KOPT-K1 (cell line): ENCODE results near the gene BLCAP.
"Not testable (repeated sequence)": the region's sequence is repeated elsewhere in the genome, so short reads cannot be mapped to it uniquely, and the experiment has no call there.

Source experiments
- H3K27ac ChIP-seq: fragments of 200-600 bp; sonication (generic); 2 replicates; pipeline ENCODE4 v1.5.1; 2016; ENCODE audit warnings: antibody characterized with exemption, mild to moderate bottlenecking, low read depth, low read length; ENCODE audit not compliant: poor library complexity, severe bottlenecking
- H3K36me3 ChIP-seq: fragments of 200-600 bp; sonication (generic); 2 replicates; pipeline ENCODE4 v1.5.1; 2017; ENCODE audit warnings: antibody characterized with exemption, mild to moderate bottlenecking, low read length, moderate library complexity; ENCODE audit not compliant: insufficient read depth
- H3K9me3 ChIP-seq: fragments of 200-600 bp; sonication (generic); 2 replicates; pipeline ENCODE4 v1.5.1; 2017; ENCODE audit warnings: antibody characterized with exemption, low read length, mild to moderate bottlenecking; ENCODE audit not compliant: insufficient read depth, poor library complexity, severe bottlenecking

BLCAP gene

DNA sequence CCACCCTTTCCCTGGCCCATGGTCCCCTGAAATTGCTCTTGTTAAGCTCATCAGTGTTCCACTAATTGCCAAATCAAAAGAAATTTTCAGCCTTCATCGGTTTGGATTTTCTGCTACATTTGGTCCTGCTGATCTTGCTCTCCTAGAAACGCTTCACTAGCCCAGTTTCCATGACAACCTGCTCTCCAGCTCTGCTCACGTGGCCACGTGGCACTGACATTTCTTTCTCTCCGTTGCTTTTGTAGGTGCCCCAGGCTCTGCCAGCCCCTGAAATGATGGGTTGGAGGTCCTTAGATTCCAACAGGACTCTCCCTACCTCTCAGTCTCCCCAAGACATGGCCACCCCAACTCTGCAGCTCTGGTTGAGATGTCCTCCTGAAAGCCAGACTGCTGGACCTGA lies 52.4 kb downstream of the BLCAP start:
- Histone ChIP-seq H3K36me3 (no peaks in the 10 kb centered on the region), H3K27ac (no peak overlapping the region), H3K9me3 (peaks cover 7% of the 10 kb centered on the region)

DNA sequence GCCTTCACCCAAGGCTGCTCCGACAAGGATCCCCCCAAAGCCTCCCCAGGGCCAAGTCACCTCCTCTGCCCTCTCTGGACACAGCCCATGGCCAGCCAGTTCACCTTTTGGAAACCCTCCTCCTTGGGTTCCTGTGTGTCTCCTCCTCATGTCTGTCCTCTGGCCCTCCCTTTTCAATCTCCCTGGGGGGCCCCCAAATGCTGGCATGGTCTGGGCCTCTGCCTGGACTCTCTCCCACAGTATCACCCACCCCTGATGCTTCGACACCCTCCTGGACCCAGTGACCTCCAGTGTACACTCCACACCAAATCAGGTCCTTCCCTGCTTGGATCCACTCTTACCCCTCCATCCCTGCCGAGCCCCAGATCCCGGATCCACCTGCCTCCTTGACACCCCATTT lies 53.3 kb downstream of the BLCAP start:
- H3K9me3 ChIP-seq = peaks cover 7% of the 10 kb centered on the region
- H3K36me3 ChIP-seq = no peaks in the 10 kb centered on the region
- no peak overlapping the region for H3K27ac ChIP-seq

DNA sequence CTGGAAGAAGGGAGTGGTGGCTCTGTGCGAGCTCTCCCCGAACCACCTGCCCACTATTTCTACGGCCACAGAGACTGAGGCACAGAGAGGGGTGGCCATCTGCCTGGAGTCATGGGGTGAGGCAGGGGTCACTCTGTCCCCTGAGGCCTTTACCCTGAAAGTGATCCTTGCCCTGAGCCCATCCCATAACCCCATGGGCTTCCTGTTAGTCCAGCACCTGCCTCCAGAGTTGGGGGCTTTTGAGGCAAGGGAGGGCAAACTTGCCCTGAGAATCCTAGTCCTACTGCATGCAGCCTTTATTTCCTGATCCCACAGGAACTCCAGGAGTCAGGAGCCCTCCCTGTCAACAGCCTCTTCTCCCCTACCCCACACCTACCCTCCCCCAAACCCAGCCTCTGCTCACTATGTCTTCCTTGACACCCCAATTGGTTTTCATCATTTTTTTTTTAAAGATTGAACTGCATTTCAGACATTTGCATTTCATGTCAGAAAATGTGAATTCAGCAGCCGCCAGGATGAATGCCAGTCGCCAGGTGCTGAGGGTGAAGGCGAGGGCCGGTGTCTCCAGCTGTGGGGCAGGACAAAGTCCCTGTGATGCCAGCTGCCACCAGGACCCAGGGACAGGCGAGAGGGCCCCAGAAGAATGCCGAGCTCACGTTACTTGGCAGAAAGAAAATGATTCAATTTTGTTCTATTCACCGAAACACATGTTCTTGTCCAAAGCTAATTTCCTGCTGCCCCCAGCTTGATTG lies 54.3 kb downstream of the BLCAP start:
- peaks cover 7% of the 10 kb centered on the region for H3K9me3 ChIP-seq
- H3K36me3 ChIP-seq = no peaks in the 10 kb centered on the region
- no peak overlapping the region for H3K27ac ChIP-seq

DNA sequence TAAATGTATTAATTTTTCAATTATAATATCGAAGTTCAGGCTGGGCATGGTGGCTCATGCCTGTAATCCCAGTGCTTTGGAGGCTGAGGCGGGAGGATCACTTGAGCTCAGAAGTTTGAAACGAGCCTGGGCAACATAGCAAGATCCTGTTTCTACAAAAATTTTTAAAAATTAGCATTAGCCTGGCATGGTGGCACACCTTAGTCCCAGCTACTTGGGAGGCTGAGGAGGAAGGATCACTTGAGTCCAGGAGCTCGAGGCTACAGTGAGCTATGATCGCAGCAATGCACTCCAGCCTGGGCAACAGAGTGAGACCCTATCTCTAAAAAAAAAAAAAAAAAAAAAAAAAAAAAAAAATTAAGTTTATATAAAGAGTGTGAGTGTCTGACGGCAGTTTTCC lies 55.2 kb downstream of the BLCAP start:
- H3K36me3 ChIP-seq, H3K9me3 ChIP-seq, H3K27ac ChIP-seq: not testable (repeated sequence)

DNA sequence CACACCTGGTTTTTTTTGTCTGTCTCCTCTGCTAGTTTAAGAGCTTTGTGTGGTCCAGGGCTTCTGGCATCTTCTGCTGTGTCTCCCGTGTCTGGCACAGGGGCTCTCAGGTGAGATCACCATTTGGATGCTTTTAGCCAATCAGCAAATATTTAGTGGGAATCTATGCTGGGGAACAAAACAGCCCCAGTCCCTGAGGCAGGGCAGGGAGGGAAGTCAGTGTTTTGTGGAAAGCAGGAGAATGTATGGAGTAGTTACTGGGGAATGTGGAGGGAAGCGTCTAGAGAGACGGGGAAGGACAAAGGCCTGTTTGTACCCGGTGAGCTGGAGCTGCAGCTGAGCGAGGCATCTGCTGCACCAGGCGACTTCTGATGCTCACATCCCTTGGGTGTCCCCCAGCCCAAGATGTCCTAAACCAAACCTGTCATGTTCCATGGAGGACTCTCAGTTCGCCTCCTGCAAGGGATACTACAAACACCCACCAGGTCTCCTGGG lies 55.9 kb downstream of the BLCAP start:
- Histone ChIP-seq H3K27ac (no peak overlapping the region), H3K36me3 (no peaks in the 10 kb centered on the region), H3K9me3 (peaks cover 7% of the 10 kb centered on the region)

DNA sequence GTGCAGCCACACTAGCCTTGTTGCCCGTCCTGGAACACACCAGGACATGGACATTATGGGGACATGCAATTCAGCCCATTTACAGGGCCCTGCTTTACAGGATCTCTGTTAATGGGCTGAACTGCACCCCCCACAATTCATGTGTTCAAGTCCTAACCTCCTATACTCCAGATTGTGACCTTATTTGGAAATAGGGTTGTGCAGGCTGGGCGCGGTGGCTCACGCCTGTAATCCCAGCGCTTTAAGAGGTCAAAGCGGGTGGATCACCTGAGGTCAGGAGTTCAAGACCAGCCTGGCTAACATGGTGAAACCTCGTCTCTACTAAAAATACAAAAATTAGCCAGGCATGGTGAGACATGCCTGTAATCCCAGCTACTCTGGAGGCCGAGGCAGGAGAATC lies 57.5 kb downstream of the BLCAP start:
- not testable (repeated sequence) for H3K9me3 ChIP-seq, H3K27ac ChIP-seq, H3K36me3 ChIP-seq

DNA sequence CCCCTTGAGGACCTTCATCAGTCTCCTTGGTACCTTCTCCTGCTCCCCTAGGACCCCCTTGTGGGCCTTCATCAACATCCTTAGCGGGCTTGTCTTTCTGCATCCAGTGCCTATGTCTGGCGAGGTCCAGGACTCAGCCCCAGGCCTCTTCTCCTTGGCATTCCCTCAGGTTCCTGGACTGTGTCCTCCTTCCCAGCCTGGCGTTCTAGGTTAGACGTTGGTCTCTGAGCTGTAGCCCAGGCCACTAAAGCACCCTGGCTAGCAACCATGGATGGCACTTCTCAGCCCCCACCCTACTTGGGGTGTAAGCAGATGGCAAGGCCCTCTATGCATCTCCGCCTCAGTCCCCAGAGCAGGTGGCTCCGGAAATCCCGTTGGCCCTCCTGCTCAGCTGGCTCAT lies 58.1 kb downstream of the BLCAP start:
- no peak overlapping the region for H3K27ac ChIP-seq

DNA sequence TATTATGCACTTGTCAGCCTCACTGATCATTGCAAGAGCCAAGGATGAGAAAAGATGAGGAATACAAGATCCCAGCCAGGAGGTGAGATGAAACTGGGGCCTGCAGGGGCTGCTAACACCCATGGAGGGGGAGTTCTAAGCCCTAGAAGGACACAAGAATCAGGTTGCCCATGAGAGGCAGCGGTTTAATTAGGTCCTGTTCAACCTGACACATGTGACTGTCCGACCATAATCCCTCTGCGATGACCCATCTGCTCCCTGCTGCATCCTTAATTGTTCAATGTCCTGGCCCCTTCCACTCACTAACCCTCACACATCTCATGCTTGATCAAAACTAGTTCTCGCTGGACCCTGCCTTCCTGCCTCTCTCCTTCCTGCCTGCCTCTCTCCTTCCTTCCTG lies 58.8 kb downstream of the BLCAP start:
- Histone ChIP-seq H3K36me3 (no peaks in the 10 kb centered on the region), H3K9me3 (no peaks in the 10 kb centered on the region), H3K27ac (no peak overlapping the region)

More for the DNA sequence above, 58.1 kb downstream of the BLCAP start:
- no peaks in the 10 kb centered on the region for H3K36me3 ChIP-seq
- no peaks in the 10 kb centered on the region for H3K9me3 ChIP-seq
